ENCODE measurements around the gene CLDN22. TPM values are rescaled to one million over a fixed set of nuclear protein-coding genes. Genes with fewer than 3 reads are reported as not detected.

Gene CLDN22
- total RNA-seq, 1 donor, result not detected

DNA sequence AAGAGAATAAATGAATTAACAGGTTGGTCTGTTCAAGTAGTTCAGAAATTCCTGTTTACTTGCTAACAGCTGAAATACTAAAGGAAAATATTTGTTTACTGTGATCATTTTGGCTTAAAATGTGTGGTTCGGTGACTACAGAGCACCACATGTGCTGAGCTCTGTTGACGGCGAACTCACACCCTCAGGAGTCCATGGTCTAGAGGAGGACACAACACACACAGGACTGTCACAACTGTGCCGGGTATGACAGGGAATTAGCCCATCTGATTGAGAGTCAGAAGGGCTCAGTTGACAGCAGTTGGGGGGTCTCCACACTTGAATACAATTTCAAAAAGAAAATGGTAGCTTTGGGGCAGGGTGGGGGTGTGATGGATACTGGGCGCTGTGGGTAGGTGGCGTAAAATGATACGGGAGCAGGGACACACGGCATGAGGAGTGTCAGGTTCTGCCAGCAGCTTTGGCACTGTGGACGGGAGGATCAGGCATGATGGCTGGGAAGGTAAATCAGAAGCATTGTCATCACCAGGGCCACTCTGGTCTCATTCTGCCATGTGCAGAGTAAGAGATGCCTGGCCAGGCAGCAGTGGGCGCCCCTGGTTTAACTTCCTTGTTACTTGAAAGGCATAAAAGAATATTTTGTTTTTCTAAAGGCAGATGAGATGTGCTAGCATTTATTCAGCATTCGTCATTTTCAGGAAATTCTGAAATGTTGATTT, 33.3 kb downstream of the CLDN22 start:
- Histone ChIP-seq H2AFZ (ENCODE audit: low read length) (no peak overlapping the region), H3K36me3 (ENCODE audit: insufficient read depth, low read length) (peaks cover 79% of the 10 kb centered on the region), H3K4me3 (ENCODE audit: insufficient read depth, low read length) (no peak overlapping the region), H3K4me2 (ENCODE audit: insufficient read depth, low read length) (no peak overlapping the region), H3K9me3 (ENCODE audit: low read depth, low read length) (no peaks in the 10 kb centered on the region), H3K27me3 (ENCODE audit: insufficient read depth, low read length) (no peaks in the 10 kb centered on the region), H3K4me1 (ENCODE audit: insufficient read depth, low read length) (peaks cover 5% of the 10 kb centered on the region), H3K79me2 (ENCODE audit: insufficient read depth, low read length) (no peaks in the 10 kb centered on the region), H4K20me1 (ENCODE audit: insufficient read depth, low read length) (no peaks in the 10 kb centered on the region), H3K27ac (ENCODE audit: low read depth, low read length) (no peak overlapping the region)
- TF ChIP-seq, protein P1, sequence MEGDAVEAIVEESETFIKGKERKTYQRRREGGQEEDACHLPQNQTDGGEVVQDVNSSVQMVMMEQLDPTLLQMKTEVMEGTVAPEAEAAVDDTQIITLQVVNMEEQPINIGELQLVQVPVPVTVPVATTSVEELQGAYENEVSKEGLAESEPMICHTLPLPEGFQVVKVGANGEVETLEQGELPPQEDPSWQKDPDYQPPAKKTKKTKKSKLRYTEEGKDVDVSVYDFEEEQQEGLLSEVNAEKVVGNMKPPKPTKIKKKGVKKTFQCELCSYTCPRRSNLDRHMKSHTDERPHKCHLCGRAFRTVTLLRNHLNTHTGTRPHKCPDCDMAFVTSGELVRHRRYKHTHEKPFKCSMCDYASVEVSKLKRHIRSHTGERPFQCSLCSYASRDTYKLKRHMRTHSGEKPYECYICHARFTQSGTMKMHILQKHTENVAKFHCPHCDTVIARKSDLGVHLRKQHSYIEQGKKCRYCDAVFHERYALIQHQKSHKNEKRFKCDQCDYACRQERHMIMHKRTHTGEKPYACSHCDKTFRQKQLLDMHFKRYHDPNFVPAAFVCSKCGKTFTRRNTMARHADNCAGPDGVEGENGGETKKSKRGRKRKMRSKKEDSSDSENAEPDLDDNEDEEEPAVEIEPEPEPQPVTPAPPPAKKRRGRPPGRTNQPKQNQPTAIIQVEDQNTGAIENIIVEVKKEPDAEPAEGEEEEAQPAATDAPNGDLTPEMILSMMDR (IDR thresholded peaks at IDR 0.05; ENCODE audit: extremely low read depth, low read depth, low read length), result no peak
- DNase-seq (ENCODE audit: insufficient read length, low spot score, missing footprints), result no peak

GRCh38 chr4:183285886-183286285, 34.2 kb downstream of the CLDN22 start:
- TF ChIP-seq, protein P1 (IDR thresholded peaks at IDR 0.05; ENCODE audit: extremely low read depth, low read depth, low read length), result no peak
- H3K36me3 ChIP-seq (ENCODE audit: insufficient read depth, low read length), result peaks cover 81% of the 10 kb centered on the region

GRCh38 chr4:183284965-183285364, 35.1 kb downstream of the CLDN22 start:
- H3K27me3 ChIP-seq (ENCODE audit: insufficient read depth, low read length), result no peaks in the 10 kb centered on the region
- H3K4me3 ChIP-seq (ENCODE audit: insufficient read depth, low read length), result no peak overlapping the region
- H3K9me3 ChIP-seq (ENCODE audit: low read depth, low read length), result no peaks in the 10 kb centered on the region
- H3K4me1 ChIP-seq (ENCODE audit: insufficient read depth, low read length), result peaks cover 5% of the 10 kb centered on the region
- TF ChIP-seq, protein P1 (IDR thresholded peaks at IDR 0.05; ENCODE audit: extremely low read depth, low read depth, low read length), result no peak
- no peak overlapping the region for H2AFZ ChIP-seq (ENCODE audit: low read length)
- H3K79me2 ChIP-seq (ENCODE audit: insufficient read depth, low read length), result no peaks in the 10 kb centered on the region
- peaks cover 75% of the 10 kb centered on the region for H3K36me3 ChIP-seq (ENCODE audit: insufficient read depth, low read length)
- no peaks in the 10 kb centered on the region for H4K20me1 ChIP-seq (ENCODE audit: insufficient read depth, low read length)
- H3K27ac ChIP-seq (ENCODE audit: low read depth, low read length), result no peak overlapping the region
- DNase-seq (ENCODE audit: insufficient read length, low spot score, missing footprints), result peak; percentile 11
- no peak overlapping the region for H3K4me2 ChIP-seq (ENCODE audit: insufficient read depth, low read length)

More at GRCh38 chr4:183285886-183286285, 34.2 kb downstream of the CLDN22 start:
- DNase-seq (ENCODE audit: insufficient read length, low spot score, missing footprints), result no peak
- H4K20me1 ChIP-seq (ENCODE audit: insufficient read depth, low read length), result no peaks in the 10 kb centered on the region
- no peaks in the 10 kb centered on the region for H3K9me3 ChIP-seq (ENCODE audit: low read depth, low read length)
- no peaks in the 10 kb centered on the region for H3K79me2 ChIP-seq (ENCODE audit: insufficient read depth, low read length)
- no peaks in the 10 kb centered on the region for H3K27me3 ChIP-seq (ENCODE audit: insufficient read depth, low read length)
- no peak overlapping the region for H2AFZ ChIP-seq (ENCODE audit: low read length)
- no peak overlapping the region for H3K4me2 ChIP-seq (ENCODE audit: insufficient read depth, low read length)
- peaks cover 5% of the 10 kb centered on the region for H3K4me1 ChIP-seq (ENCODE audit: insufficient read depth, low read length)
- H3K27ac ChIP-seq (ENCODE audit: low read depth, low read length), result no peak overlapping the region
- H3K4me3 ChIP-seq (ENCODE audit: insufficient read depth, low read length), result no peak overlapping the region

DNA sequence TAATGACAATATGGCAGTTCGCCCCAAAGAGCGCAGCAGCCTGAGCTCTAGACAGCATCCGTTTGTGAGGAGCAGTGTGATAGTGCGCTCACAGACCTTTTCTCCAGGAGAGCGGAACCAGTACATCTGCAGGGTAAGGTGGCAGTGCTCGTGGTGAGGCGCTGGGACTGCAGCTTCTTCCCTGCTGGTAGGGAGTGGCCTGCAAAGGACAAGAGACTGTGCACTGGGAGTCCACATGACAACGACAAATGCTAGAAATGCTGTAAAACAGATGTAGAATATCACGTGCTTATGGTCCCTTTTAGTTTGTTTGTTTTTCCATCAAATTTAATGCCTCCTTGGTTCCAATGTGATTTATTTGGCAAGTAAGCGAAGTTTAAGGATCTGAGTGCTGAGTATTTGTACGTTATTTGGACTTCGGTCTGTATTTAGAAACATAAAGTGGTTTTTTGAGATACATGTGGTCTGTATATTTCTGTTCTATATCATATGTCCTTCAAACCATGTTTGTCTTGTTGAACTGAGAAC, 35.8 kb downstream of the CLDN22 start:
- Histone ChIP-seq H3K4me2 (ENCODE audit: insufficient read depth, low read length) (no peak overlapping the region), H2AFZ (ENCODE audit: low read length) (no peak overlapping the region), H4K20me1 (ENCODE audit: insufficient read depth, low read length) (no peaks in the 10 kb centered on the region), H3K36me3 (ENCODE audit: insufficient read depth, low read length) (peaks cover 68% of the 10 kb centered on the region), H3K79me2 (ENCODE audit: insufficient read depth, low read length) (no peaks in the 10 kb centered on the region), H3K9me3 (ENCODE audit: low read depth, low read length) (no peaks in the 10 kb centered on the region), H3K27ac (ENCODE audit: low read depth, low read length) (no peak overlapping the region), H3K4me3 (ENCODE audit: insufficient read depth, low read length) (no peak overlapping the region), H3K4me1 (ENCODE audit: insufficient read depth, low read length) (peaks cover 5% of the 10 kb centered on the region), H3K27me3 (ENCODE audit: insufficient read depth, low read length) (no peaks in the 10 kb centered on the region)
- peak; percentile 14 for DNase-seq (ENCODE audit: insufficient read length, low spot score, missing footprints)
- TF ChIP-seq, protein P1 (IDR thresholded peaks at IDR 0.05; ENCODE audit: extremely low read depth, low read depth, low read length), result no peak
